Right lobe of liver (tissue), 4 donors: ENCODE results near the gene TMIE.

ENCODE experiments used
- POLR2A ChIP-seq: fragments of 450-650 bp; IDR thresholded peaks from one replicate; pipeline ENCODE4 v1.6.1; 2017; ENCODE audit warnings: antibody characterized with exemption, mild to moderate bottlenecking
- TF ChIP-seq, protein P1 (sequence below), 4 donors: fragments of 200-600 bp in 3 of 4; fragments of 450-650 bp in 1 of 4; IDR thresholded peaks; one replicate each; pipeline versions ENCODE4 v1.5.1 to v1.8.0; 2016 to 2022; ENCODE audit warnings: antibody characterized with exemption in 4 of 4, mild to moderate bottlenecking in 2 of 4
- donor health status: DM: no; HTN: no; CAD: no.
- donor health status: DM: no; HTN: no; CAD: no.
- donor health status: DM: no; HTN: yes; CAD: no.

DNA sequence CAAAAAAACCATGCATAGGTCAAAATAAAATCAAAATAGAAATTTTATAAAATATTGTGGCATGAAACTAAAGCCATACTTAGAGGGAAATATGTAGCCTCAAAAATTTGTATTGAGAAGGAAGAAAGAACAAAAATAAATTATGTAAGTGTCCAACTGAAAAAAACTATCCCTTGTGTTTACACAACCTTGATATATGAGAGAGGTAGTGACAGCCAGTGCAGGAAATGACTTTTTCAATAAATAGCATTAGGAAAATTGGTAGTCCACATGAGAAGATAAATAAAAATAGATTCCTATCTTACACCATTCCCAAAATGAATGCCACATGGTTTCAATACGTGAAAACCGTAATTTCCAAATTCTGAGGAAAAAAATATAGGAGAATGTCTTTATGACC, 29.6 kb downstream of the TMIE start:
- TF ChIP-seq POLR2A: no peak
- TF ChIP-seq, protein P1, sequence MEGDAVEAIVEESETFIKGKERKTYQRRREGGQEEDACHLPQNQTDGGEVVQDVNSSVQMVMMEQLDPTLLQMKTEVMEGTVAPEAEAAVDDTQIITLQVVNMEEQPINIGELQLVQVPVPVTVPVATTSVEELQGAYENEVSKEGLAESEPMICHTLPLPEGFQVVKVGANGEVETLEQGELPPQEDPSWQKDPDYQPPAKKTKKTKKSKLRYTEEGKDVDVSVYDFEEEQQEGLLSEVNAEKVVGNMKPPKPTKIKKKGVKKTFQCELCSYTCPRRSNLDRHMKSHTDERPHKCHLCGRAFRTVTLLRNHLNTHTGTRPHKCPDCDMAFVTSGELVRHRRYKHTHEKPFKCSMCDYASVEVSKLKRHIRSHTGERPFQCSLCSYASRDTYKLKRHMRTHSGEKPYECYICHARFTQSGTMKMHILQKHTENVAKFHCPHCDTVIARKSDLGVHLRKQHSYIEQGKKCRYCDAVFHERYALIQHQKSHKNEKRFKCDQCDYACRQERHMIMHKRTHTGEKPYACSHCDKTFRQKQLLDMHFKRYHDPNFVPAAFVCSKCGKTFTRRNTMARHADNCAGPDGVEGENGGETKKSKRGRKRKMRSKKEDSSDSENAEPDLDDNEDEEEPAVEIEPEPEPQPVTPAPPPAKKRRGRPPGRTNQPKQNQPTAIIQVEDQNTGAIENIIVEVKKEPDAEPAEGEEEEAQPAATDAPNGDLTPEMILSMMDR (IDR thresholded peaks at IDR 0.05): no peak
